SU-DHL-6 (cell line): ENCODE measurements around the gene NELFB.

ENCODE experiments used
- EZH2phosphoT487 ChIP-seq: fragments of 200-600 bp; sonication (generic), shearing (Covaris generic); conservative IDR thresholded peaks from 2 replicates; pipeline ENCODE4 v1.6.1; 2018; ENCODE audit warnings: mild to moderate bottlenecking, antibody characterized with exemption, low read length, moderate library complexity, mixed read lengths
- TF ChIP-seq, protein P1 (sequence below): fragments of 200-600 bp; sonication (generic); IDR thresholded peaks from one replicate; pipeline ENCODE4 v1.5.1; 2017; ENCODE audit warnings: antibody characterized with exemption, mild to moderate bottlenecking, low read length, moderate library complexity; ENCODE audit not compliant: insufficient read depth, poor library complexity, severe bottlenecking

DNA sequence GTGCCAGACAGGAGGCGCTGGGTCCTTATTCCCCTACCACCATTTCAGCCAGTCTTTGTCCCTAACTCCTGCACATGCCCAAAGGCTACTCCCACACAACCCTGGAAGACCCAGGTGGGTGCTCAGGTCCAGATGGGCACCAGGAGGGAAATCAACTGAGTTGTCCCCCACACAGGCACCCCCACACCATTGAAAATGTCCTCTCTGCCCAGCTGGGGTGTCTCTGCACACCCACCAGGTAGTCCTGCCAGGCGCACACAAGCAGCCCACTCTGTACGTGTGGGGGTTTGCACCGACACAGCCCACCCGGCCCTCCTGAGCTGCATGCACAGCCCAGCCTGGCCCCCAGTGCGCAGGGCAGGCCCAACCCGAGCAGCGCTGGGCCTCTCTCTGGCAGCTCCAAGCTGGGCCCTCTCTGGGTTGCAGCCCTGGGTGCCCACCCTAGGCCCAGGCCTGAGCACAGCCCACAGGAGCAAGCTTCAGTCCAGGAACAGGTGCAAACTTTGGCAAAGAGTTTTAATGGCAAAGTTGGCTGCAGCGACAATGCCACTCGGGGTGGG, 35.3 kb upstream of the NELFB start:
- TF ChIP-seq, protein P1, sequence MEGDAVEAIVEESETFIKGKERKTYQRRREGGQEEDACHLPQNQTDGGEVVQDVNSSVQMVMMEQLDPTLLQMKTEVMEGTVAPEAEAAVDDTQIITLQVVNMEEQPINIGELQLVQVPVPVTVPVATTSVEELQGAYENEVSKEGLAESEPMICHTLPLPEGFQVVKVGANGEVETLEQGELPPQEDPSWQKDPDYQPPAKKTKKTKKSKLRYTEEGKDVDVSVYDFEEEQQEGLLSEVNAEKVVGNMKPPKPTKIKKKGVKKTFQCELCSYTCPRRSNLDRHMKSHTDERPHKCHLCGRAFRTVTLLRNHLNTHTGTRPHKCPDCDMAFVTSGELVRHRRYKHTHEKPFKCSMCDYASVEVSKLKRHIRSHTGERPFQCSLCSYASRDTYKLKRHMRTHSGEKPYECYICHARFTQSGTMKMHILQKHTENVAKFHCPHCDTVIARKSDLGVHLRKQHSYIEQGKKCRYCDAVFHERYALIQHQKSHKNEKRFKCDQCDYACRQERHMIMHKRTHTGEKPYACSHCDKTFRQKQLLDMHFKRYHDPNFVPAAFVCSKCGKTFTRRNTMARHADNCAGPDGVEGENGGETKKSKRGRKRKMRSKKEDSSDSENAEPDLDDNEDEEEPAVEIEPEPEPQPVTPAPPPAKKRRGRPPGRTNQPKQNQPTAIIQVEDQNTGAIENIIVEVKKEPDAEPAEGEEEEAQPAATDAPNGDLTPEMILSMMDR: no peak
- no peak for TF ChIP-seq EZH2phosphoT487
